HepG2 (cell line): ENCODE data around the gene MFSD2A.

Experiments
- CTCF ChIP-seq: sonication (generic); formaldehyde crosslinking; IDR thresholded peaks from 2 replicates; pipeline ENCODE4 v1.5.0; 2020; ENCODE audit warnings: mild to moderate bottlenecking, missing genetic modification reagents, moderate library complexity
- HMGXB4 ChIP-seq, 2 experiments: sonication (generic) in 1 of 2; formaldehyde crosslinking in 1 of 2; IDR thresholded peaks; 2 replicates each; pipeline versions ENCODE4 v1.4.0 to v1.6.1; 2018 to 2020; ENCODE audit warnings: missing genetic modification reagents in 2 of 2, borderline replicate concordance in 1 of 2, low read depth in 1 of 2, mild to moderate bottlenecking in 1 of 2, missing biosample characterization in 1 of 2
- NCOA1 ChIP-seq: sonication (generic); formaldehyde crosslinking; IDR thresholded peaks from 2 replicates; pipeline ENCODE4 v1.9.0; 2021; ENCODE audit warnings: missing genetic modification reagents
- STAG1 ChIP-seq: sonication (generic); formaldehyde crosslinking; IDR thresholded peaks from 2 replicates; pipeline ENCODE4 v1.4.0; 2020; ENCODE audit warnings: missing genetic modification reagents
- STAT6 ChIP-seq: sonication (generic); formaldehyde crosslinking; IDR thresholded peaks from 2 replicates; pipeline ENCODE4 v1.4.0; 2020; ENCODE audit warnings: missing genetic modification reagents, mild to moderate bottlenecking, borderline replicate concordance
- ZBTB46 ChIP-seq: sonication (generic); formaldehyde crosslinking; IDR thresholded peaks from 2 replicates; pipeline ENCODE4 v1.4.0; 2020; ENCODE audit warnings: mild to moderate bottlenecking, missing genetic modification reagents, borderline replicate concordance

- TF ChIP-seq STAG1 (CRISPR knock-in tag) (no peak), NCOA1 (CRISPR knock-in tag) (no peak), HMGXB4 (CRISPR knock-in tag; IDR thresholded peaks at IDR 0.05; ENCODE audit: borderline replicate concordance in 1 of 2, low read depth in 1 of 2) (no peak), CTCF (no peak), STAT6 (CRISPR knock-in tag) (no peak), ZBTB46 (CRISPR knock-in tag) (no peak)
Observed at GRCh38 chr1:39928809-39929587, 25.9 kb upstream of the MFSD2A start.
